Esophagus (tissue), 2 donors: ENCODE measurements around the gene IGSF11. TPM values are rescaled to one million over a fixed set of nuclear protein-coding genes. Genes with fewer than 3 reads are reported as not detected.

Source experiments
- H3K27ac ChIP-seq, 2 donors: one replicate each; pipeline ENCODE4 v1.5.1; 2013; ENCODE audit warnings: low read depth in 2 of 2, mild to moderate bottlenecking in 2 of 2, inconsistent platforms in 1 of 2, low read length in 1 of 2, moderate library complexity in 1 of 2
- H3K27me3 ChIP-seq, 2 donors: one replicate each; pipeline ENCODE4 v1.6.1; 2013; ENCODE audit warnings: low read length in 2 of 2, control low read depth in 1 of 2, mild to moderate bottlenecking in 1 of 2; ENCODE audit not compliant: insufficient read depth in 2 of 2, control insufficient read depth in 1 of 2
- H3K36me3 ChIP-seq, 2 donors: one replicate each; pipeline ENCODE4 v1.6.1; 2013; ENCODE audit warnings: low read length in 1 of 2; ENCODE audit not compliant: control insufficient read depth in 2 of 2, insufficient read depth in 2 of 2
- H3K4me1 ChIP-seq, 2 donors: one replicate each; pipeline ENCODE4 v1.6.1; 2013; ENCODE audit warnings: low read length in 1 of 2; ENCODE audit not compliant: control insufficient read depth in 2 of 2, insufficient read depth in 2 of 2
- H3K4me3 ChIP-seq, 2 donors: one replicate each; pipeline ENCODE4 v1.5.1; 2013; ENCODE audit warnings: low read length in 2 of 2, mild to moderate bottlenecking in 2 of 2, low read depth in 1 of 2, moderate library complexity in 1 of 2
- H3K9me3 ChIP-seq, 2 donors: one replicate each; pipeline ENCODE4 v1.6.1; 2013; ENCODE audit warnings: mild to moderate bottlenecking in 2 of 2, low read depth in 1 of 2, low read length in 1 of 2, moderate library complexity in 1 of 2; ENCODE audit not compliant: control insufficient read depth in 2 of 2, insufficient read depth in 1 of 2
- WGBS, 2 donors: extraction: QIAGEN DNeasy Blood & Tissue Kit; methylation state at CpG; one replicate each; pipeline ENCODE4 v1.1.7; 2013; 5-methylcytosine and 5-hydroxymethylcytosine counted together
- polyA plus RNA-seq, 2 donors: library from polyadenylated mRNA; stranded (reverse); fragments of 200-250 nt; gene quantifications; one replicate each; pipeline ENCODE4 v1.2.3, GENCODE V29; 2013
- donor health status: healthy with polysubstance abuse.
- donor health status: Bipolar disorder and iron deficiency.

IGSF11 gene
- polyA plus RNA-seq, 2 donors = 0.67 to 0.95 TPM

GRCh38 chr3:118960876-118961450 lies 73.7 kb downstream of the IGSF11 start:
- Histone ChIP-seq H3K4me3 (no peak overlapping the region), H3K9me3 (no peaks in the 10 kb centered on the region), H3K27ac (peak overlapping the region in 1 of 2 donors; percentile 26), H3K36me3 (no peaks in the 10 kb centered on the region), H3K27me3 (no peaks in the 10 kb centered on the region), H3K4me1 (no peaks in the 10 kb centered on the region)
- 89 to 96% methylated on average over 2 of the region's 2 CpGs for WGBS, 2 donors

GRCh38 chr3:118955914-118956556 lies 78.6 kb downstream of the IGSF11 start:
- no peaks in the 10 kb centered on the region for H3K9me3 ChIP-seq
- WGBS, 2 donors = 84 to 90% methylated on average over 1 of the region's 1 CpG

GRCh38 chr3:118951089-118951488 lies 83.6 kb downstream of the IGSF11 start:
- Histone ChIP-seq H3K27me3 (no peaks in the 10 kb centered on the region), H3K4me1 (no peaks in the 10 kb centered on the region), H3K9me3 (no peaks in the 10 kb centered on the region), H3K36me3 (no peaks in the 10 kb centered on the region), H3K27ac (no peak overlapping the region), H3K4me3 (no peak overlapping the region)

More at GRCh38 chr3:118955914-118956556, 78.6 kb downstream of the IGSF11 start:
- Histone ChIP-seq H3K4me1 (no peaks in the 10 kb centered on the region), H3K4me3 (no peak overlapping the region), H3K36me3 (no peaks in the 10 kb centered on the region), H3K27me3 (no peaks in the 10 kb centered on the region), H3K27ac (no peak overlapping the region)

- no peaks in the 10 kb centered on the region for H3K36me3 ChIP-seq
- H3K4me3 ChIP-seq = no peak overlapping the region
- WGBS, 2 donors = 43 to 51% methylated on average over 1 of the region's 1 CpG
- H3K4me1 ChIP-seq = no peaks in the 10 kb centered on the region
- no peaks in the 10 kb centered on the region for H3K9me3 ChIP-seq
- no peak overlapping the region for H3K27ac ChIP-seq
- H3K27me3 ChIP-seq = no peaks in the 10 kb centered on the region
Measured at GRCh38 chr3:118949113-118949760, 85.4 kb downstream of the IGSF11 start.

GRCh38 chr3:118948146-118948545 lies 86.5 kb downstream of the IGSF11 start:
- H3K9me3 ChIP-seq = no peaks in the 10 kb centered on the region
- no peaks in the 10 kb centered on the region for H3K27me3 ChIP-seq
- no peak overlapping the region for H3K27ac ChIP-seq
- 47 to 63% methylated on average over 5 of the region's 5 CpGs for WGBS, 2 donors
- no peak overlapping the region for H3K4me3 ChIP-seq
- no peaks in the 10 kb centered on the region for H3K36me3 ChIP-seq
- no peaks in the 10 kb centered on the region for H3K4me1 ChIP-seq

- no peaks in the 10 kb centered on the region for H3K36me3 ChIP-seq
- H3K27ac ChIP-seq = no peak overlapping the region
- no peak overlapping the region for H3K4me3 ChIP-seq
- peaks cover 0 to 2% of the 10 kb centered on the region in 2 donors for H3K4me1 ChIP-seq
- no peaks in the 10 kb centered on the region for H3K27me3 ChIP-seq
- 65 to 69% methylated on average over 4 of the region's 4 CpGs for WGBS, 2 donors
- H3K9me3 ChIP-seq = no peaks in the 10 kb centered on the region
Measured at GRCh38 chr3:118946449-118946848, 88.2 kb downstream of the IGSF11 start.

- Histone ChIP-seq H3K27ac (no peak overlapping the region), H3K36me3 (no peaks in the 10 kb centered on the region), H3K9me3 (no peaks in the 10 kb centered on the region), H3K27me3 (no peaks in the 10 kb centered on the region), H3K4me3 (no peak overlapping the region), H3K4me1 (peaks cover 0 to 2% of the 10 kb centered on the region in 2 donors)
- WGBS, 2 donors = 86 to 87% methylated on average over 4 of the region's 4 CpGs
Measured at GRCh38 chr3:118945834-118946233, 88.8 kb downstream of the IGSF11 start.

- peaks cover 0 to 2% of the 10 kb centered on the region in 2 donors for H3K4me1 ChIP-seq
- H3K27me3 ChIP-seq = no peaks in the 10 kb centered on the region
- no peaks in the 10 kb centered on the region for H3K36me3 ChIP-seq
- no peak overlapping the region for H3K27ac ChIP-seq
- H3K9me3 ChIP-seq = no peaks in the 10 kb centered on the region
- H3K4me3 ChIP-seq = no peak overlapping the region
Measured at GRCh38 chr3:118943597-118943996, 91.0 kb downstream of the IGSF11 start.

- 38 to 49% methylated on average over 1 of the region's 1 CpG for WGBS, 2 donors
- Histone ChIP-seq H3K9me3 (no peaks in the 10 kb centered on the region), H3K36me3 (no peaks in the 10 kb centered on the region), H3K4me1 (peaks cover 0 to 2% of the 10 kb centered on the region in 2 donors), H3K27me3 (no peaks in the 10 kb centered on the region), H3K4me3 (no peak overlapping the region), H3K27ac (no peak overlapping the region)
Measured at GRCh38 chr3:118942671-118943070, 92.0 kb downstream of the IGSF11 start.

- Histone ChIP-seq H3K36me3 (no peaks in the 10 kb centered on the region), H3K27me3 (no peaks in the 10 kb centered on the region), H3K9me3 (no peaks in the 10 kb centered on the region), H3K4me3 (no peak overlapping the region), H3K4me1 (peaks cover 0 to 2% of the 10 kb centered on the region in 2 donors), H3K27ac (no peak overlapping the region)
- 54 to 73% methylated on average over 3 of the region's 3 CpGs for WGBS, 2 donors
Measured at GRCh38 chr3:118942195-118942594, 92.5 kb downstream of the IGSF11 start.
